CD4-positive, alpha-beta T cell treated with Interleukin-17A for 1 hour (primary cell): ENCODE data around the gene EPB41L4A.

Source experiments
- DNase-seq: peaks from one replicate; pipeline ENCODE4 v3.0.0-alpha.2; 2020

The EPB41L4A gene

GRCh38 chr5:112303685-112304084 is 115.4 kb downstream of the EPB41L4A start:
- no peak for DNase-seq

- no peak for DNase-seq
Measured at GRCh38 chr5:112294126-112294525, 125.0 kb downstream of the EPB41L4A start.

- DNase-seq = no peak
Measured at GRCh38 chr5:112293587-112293986, 125.5 kb downstream of the EPB41L4A start.

- no peak for DNase-seq
Measured at GRCh38 chr5:112290691-112291090, 128.4 kb downstream of the EPB41L4A start.

GRCh38 chr5:112289465-112289864 is 129.6 kb downstream of the EPB41L4A start:
- no peak for DNase-seq

GRCh38 chr5:112283943-112284929 is 134.8 kb downstream of the EPB41L4A start:
- DNase-seq = no peak

GRCh38 chr5:112283034-112283582 is 136.0 kb downstream of the EPB41L4A start:
- no peak for DNase-seq

GRCh38 chr5:112279082-112279481 is 140.0 kb downstream of the EPB41L4A start:
- no peak for DNase-seq

GRCh38 chr5:112276991-112277390 is 142.1 kb downstream of the EPB41L4A start:
- DNase-seq = no peak

- no peak for DNase-seq
Measured at GRCh38 chr5:112275671-112276070, 143.4 kb downstream of the EPB41L4A start.

GRCh38 chr5:112270299-112271293 is 148.5 kb downstream of the EPB41L4A start:
- DNase-seq = no peak

GRCh38 chr5:112267231-112267630 is 151.8 kb downstream of the EPB41L4A start:
- DNase-seq = no peak

- DNase-seq = no peak
Measured at GRCh38 chr5:112264666-112265065, 154.4 kb downstream of the EPB41L4A start.

GRCh38 chr5:112264151-112264550 is 154.9 kb downstream of the EPB41L4A start:
- no peak for DNase-seq

GRCh38 chr5:112263469-112263868 is 155.6 kb downstream of the EPB41L4A start:
- no peak for DNase-seq

GRCh38 chr5:112258571-112258970 is 160.5 kb downstream of the EPB41L4A start:
- no peak for DNase-seq

- no peak for DNase-seq
Measured at GRCh38 chr5:112257976-112258375, 161.1 kb downstream of the EPB41L4A start.

- DNase-seq = no peak
Measured at GRCh38 chr5:112257005-112257404, 162.1 kb downstream of the EPB41L4A start.

- DNase-seq = no peak
Measured at GRCh38 chr5:112254303-112254702, 164.8 kb downstream of the EPB41L4A start.

- no peak for DNase-seq
Measured at GRCh38 chr5:112253478-112254250, 165.4 kb downstream of the EPB41L4A start.

GRCh38 chr5:112250551-112250950 is 168.5 kb downstream of the EPB41L4A start:
- DNase-seq = no peak

GRCh38 chr5:112248623-112249022 is 170.5 kb downstream of the EPB41L4A start:
- DNase-seq = no peak
